GM18499 (cell line): Measurements from ENCODE around the gene PNISR.

Source experiments
- ATAC-seq: cut with Tn5 transposase; IDR thresholded peaks from one replicate; pipeline ENCODE4 v1.9.1; 2021; ENCODE audit warnings: moderate number of reproducible peaks; ENCODE audit not compliant: insufficient read depth, unreplicated experiment

PNISR gene

GRCh38 chr6:99412065-99412464, 13.0 kb downstream of the PNISR start:
- no peak for ATAC-seq

GRCh38 chr6:99409672-99410071, 15.4 kb downstream of the PNISR start:
- no peak for ATAC-seq

- no peak for ATAC-seq
Measured at GRCh38 chr6:99407076-99407475, 18.0 kb downstream of the PNISR start.

GRCh38 chr6:99402448-99402847, 22.7 kb downstream of the PNISR start:
- ATAC-seq, result no peak

- no peak for ATAC-seq
Measured at GRCh38 chr6:99397287-99397686, 27.8 kb downstream of the PNISR start.

- no peak for ATAC-seq
Measured at GRCh38 chr6:99393698-99394531, 31.2 kb downstream of the PNISR start, which contains the start of gene COQ3. Gene COQ3, minus strand, starts transcription at chr6:99394195. Its CDS starts 16 bp downstream, at chr6:99394179.

GRCh38 chr6:99393366-99393697, 31.8 kb downstream of the PNISR start:
- ATAC-seq, result no peak

GRCh38 chr6:99390896-99391295, 34.2 kb downstream of the PNISR start:
- ATAC-seq, result no peak

GRCh38 chr6:99384507-99384906, 40.6 kb downstream of the PNISR start:
- no peak for ATAC-seq

GRCh38 chr6:99378636-99379035, 46.5 kb downstream of the PNISR start:
- no peak for ATAC-seq

GRCh38 chr6:99369533-99369932, 55.6 kb downstream of the PNISR start:
- no peak for ATAC-seq

GRCh38 chr6:99366852-99367251, 58.3 kb downstream of the PNISR start:
- no peak for ATAC-seq

GRCh38 chr6:99364026-99364425, 61.1 kb downstream of the PNISR start:
- peak; percentile 94 for ATAC-seq

- no peak for ATAC-seq
Measured at GRCh38 chr6:99362678-99363268, 62.3 kb downstream of the PNISR start.

GRCh38 chr6:99359800-99360199, 65.3 kb downstream of the PNISR start:
- no peak for ATAC-seq

GRCh38 chr6:99356641-99357040, 68.5 kb downstream of the PNISR start:
- no peak for ATAC-seq

GRCh38 chr6:99354983-99355382, 70.1 kb downstream of the PNISR start:
- ATAC-seq, result no peak

GRCh38 chr6:99353126-99353525, 72.0 kb downstream of the PNISR start:
- no peak for ATAC-seq

- no peak for ATAC-seq
Measured at GRCh38 chr6:99350573-99350972, 74.5 kb downstream of the PNISR start.

GRCh38 chr6:99349171-99350141, 75.7 kb downstream of the PNISR start, which contains the start of gene FAXC:
Gene FAXC, minus strand, starts transcription at chr6:99349674. Its CDS starts 302 bp downstream, at chr6:99349372.
- ATAC-seq, result no peak
